DLD1 (cell line): ENCODE data around the gene RAP1A.
"Not testable (repeated sequence)": the region's sequence is repeated elsewhere in the genome, so short reads cannot be mapped to it uniquely, and the experiment has no call there.

Experiments used
- in situ Hi-C: cut with HindIII; loops from 2 replicates; pipeline ENCODE4 v1.10.0; 2017; ENCODE audit warnings: low sequenced_read_pairs

RAP1A gene

DNA sequence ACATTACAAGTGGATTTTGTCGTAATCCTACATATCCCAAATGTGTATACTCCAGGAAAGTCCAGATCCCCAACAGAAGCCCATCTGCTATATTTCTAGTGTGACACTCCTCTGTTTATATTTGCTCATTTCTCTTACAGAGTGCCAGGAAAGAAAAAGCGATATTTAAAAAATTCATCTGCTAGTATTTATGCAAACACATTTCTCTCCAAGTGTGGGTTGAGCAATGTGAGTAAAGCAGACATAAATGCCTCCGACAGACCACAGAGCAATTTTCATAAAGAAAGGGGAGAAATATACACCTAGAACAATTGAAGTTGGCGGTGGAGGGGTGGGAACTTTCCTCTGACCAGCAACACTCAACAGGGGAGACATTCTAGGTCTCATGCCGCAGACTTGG lies 22.2 kb upstream of the RAP1A start:
- in situ Hi-C loops = no loop called here

DNA sequence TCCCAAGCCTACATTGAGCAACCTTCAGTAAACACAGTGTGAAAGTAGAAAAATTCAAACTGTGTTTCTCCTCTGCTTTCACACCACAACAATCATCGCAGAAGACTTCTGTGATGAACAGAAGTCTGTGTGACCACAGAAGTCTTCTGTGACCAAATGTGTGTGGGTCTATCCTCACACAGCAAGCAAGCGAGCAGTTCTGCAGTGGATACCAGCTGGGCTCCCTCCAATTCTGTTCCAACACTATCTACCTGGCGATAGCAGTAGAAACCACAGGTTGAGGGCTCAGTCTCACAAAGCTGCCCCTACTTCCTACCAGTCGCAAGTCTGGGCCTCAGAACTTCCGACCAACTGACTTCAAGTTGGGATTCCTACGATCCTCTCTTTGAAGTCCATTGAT lies 21.0 kb upstream of the RAP1A start:
- in situ Hi-C loops = no loop called here

DNA sequence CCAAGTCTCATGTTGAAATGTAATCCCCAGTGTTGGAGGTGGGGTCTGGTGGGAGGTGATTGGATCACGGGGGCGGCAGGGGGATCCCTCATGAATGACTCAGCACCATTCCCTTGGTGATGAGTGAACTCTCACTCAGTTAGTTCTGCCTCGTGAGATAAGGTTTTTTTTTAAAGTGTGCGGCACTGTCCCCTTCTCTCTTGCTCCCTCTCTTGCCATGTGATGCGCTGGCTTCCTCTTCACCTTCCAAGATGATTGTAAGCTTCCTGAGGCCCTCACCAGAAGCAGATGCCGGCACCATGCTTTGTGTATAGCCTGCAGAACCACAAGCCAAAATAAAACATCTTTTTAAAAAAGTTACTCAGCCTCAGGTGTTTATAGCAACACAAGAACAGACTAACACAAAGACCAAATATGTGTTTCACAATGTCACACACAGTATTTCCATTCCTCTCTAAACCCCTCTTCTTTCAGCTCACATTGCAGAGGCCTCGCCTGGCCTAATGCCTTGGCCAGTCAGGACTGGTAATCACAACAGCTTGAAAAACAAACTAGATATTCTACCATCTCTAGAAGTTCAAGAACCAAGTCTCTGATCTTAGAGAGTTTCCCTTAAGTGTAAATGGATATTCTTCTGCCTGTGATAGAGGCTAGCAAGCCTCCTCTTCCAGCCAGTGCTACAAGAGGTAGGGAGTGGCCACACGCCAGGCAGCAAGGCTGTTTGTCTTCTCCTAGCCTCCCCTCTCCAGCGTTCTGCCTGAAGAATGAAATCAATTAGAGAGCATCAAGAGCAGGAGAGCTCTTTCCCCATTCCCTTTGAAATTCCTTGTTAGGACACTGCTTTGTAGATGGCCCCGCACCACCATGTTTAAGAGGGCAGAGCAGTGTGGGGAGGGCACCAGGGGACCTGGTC lies 19.6 kb upstream of the RAP1A start:
- in situ Hi-C loops = no loop called here

GRCh38 chr1:111600886-111601386 lies 18.7 kb upstream of the RAP1A start:
- in situ Hi-C loops = no loop called here

- in situ Hi-C loops = no loop called here
Observed at GRCh38 chr1:111602302-111602701, 17.3 kb upstream of the RAP1A start.

DNA sequence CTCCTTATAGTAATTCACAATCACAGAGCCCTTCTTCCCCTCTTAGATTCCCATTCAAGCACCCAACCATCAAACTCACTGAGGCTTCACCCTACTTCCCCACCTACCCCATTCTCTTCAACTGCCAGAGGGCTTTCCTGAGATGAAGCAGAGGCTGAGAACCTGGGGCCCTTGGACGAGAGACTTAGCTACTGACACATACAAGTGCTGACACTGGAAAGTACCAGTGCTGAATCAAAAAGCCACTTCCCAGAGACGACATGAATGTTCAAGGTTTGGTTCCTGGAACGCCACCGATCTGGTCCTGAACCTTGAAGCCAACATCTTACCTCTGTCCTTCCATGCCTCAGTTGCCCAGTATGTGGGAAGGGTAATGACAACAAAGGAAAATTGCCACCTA lies 16.6 kb upstream of the RAP1A start:
- in situ Hi-C loops = no loop called here

- in situ Hi-C loops = no loop called here
Observed at GRCh38 chr1:111603979-111604378, 15.6 kb upstream of the RAP1A start.

GRCh38 chr1:111604931-111605330 lies 14.7 kb upstream of the RAP1A start:
- in situ Hi-C loops = no loop called here

GRCh38 chr1:111605576-111605975 lies 14.0 kb upstream of the RAP1A start:
- in situ Hi-C loops = no loop called here

GRCh38 chr1:111606457-111607215 lies 13.0 kb upstream of the RAP1A start:
- in situ Hi-C loops = not testable (repeated sequence)

GRCh38 chr1:111608528-111608927 lies 11.1 kb upstream of the RAP1A start:
- in situ Hi-C loops = not testable (repeated sequence)

DNA sequence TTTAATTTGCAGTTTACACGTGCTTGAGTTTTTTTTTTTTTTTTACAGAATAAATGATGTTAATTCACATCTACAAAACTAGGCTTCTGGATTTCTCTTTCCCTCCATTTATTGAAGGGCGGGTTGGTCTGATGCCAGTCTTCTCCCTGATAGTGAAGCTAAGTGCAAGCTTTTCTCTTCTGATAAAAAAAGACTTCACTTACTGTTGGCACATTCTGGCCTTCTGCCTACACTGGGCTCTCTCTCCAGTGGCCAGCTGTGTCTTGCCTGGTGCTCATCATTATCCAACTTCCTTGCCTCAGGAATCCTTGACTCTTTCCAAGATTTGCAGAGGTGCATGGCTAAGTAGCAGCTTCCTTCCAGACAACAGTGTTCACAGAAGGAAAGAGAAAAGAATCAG lies 7.6 kb upstream of the RAP1A start:
- in situ Hi-C loops = no loop called here

GRCh38 chr1:111615870-111616715 lies 3.5 kb upstream of the RAP1A start:
- in situ Hi-C loops = no loop called here

DNA sequence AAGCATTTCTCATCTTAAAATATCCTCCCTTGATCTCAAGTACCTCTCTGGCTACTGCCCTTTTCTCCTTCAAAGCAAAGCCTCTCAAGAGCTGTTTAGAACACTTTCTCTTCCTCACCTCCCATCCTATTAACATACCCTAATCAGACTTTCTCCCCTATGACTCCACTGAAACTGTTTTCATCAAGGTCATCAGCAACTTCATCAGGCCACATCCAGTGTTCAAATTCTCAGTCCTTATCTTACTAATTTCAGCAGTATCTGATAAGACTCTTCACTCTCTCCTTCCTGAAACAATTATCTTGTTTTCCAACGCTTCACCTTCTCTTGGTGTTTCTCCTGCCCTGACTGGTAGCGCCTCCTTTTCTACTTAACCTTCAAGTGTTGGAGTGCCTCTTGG lies 1.5 kb upstream of the RAP1A start:
- in situ Hi-C loops = no loop called here

- in situ Hi-C loops = no loop called here
Observed at GRCh38 chr1:111618961-111619634, 491 bp upstream of the RAP1A start.

DNA sequence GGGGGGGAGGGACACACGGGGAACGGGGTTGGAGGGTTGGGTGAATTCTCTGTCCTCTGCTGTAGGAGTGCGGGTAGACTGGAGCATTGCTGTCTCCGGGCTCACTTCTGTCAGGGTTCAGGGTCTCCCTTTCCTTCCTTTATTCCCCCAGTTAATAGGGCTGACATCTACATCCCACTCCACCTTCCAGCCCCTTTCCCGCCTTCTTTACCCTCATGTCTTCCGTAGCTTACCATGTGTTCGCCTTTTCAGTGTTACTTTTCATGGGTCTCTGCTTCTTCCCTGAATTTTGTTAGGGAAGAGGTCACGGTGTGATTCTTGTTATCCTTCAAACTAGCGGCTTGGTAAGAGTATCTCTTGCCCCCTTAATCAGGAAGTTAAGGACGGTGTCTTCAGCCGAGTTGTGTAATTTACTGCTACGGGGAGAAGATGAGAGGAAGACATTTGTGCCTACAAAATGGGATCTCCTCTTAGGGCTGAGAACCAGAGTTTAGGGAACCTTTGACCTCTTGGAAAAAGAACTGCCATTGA lies 917 bp downstream of the RAP1A start:
- in situ Hi-C loops = no loop called here

- in situ Hi-C loops = no loop called here
Observed at GRCh38 chr1:111621050-111621449, 1.5 kb downstream of the RAP1A start.

DNA sequence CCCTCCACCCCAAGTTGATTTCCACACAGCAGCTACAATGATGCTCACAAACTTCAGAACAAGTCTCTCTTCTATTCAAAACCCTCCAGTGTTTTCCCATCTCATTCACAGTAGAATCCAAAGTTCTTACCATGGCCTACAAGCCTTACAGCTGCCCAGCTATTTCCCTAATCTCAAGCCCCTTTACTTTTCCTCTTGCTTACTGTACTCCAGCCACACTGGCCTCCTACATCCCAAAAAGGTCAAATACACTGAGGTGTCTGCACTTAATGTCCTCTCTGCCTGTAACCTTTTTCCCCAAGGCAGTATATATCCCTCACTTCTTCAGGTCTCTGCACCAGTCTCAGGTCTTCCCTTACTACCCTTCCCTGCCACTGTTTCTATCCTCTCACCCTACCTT lies 2.6 kb downstream of the RAP1A start:
- in situ Hi-C loops = no loop called here

- in situ Hi-C loops = no loop called here
Observed at GRCh38 chr1:111624382-111624781, 4.8 kb downstream of the RAP1A start.

DNA sequence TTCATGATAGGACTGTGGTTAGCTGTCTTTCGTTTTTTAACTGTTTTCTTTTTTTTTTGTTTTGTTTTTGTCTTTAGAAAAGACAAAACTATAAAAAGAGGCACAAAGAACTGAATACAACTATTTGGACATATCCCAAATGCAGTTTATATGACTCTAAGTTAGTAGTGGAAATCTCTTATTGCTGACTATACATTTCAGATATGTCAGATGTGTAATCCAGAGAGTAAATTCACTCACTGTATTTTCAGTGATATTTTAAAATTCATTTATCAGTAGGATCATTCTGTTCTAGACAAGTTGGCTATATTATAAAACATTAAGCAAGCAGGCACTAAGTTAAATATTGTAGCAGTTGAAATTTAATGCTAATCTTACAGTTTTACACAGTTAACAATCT lies 5.7 kb downstream of the RAP1A start:
- in situ Hi-C loops = loop anchor here (25.0 kb wide), 1 partner anchor 88 kb away; no protein-coding TSS in a partner anchor
